H1 (cell line): Measurements from ENCODE around the gene MECR. TPM values are rescaled to one million over a fixed set of nuclear protein-coding genes. Genes with fewer than 3 reads are reported as not detected.

Source experiments
- EZH2 ChIP-seq: fragments of 200-600 bp; sonication (generic); IDR thresholded peaks from 2 replicates; pipeline ENCODE4 v1.7.1; 2012; ENCODE audit warnings: low read depth, mild to moderate bottlenecking, moderate library complexity, low read length, inconsistent platforms; ENCODE audit not compliant: severe bottlenecking
- GTF2F1 ChIP-seq: IDR thresholded peaks from 2 replicates; pipeline ENCODE4 v1.6.1; 2012; ENCODE audit warnings: low read depth, low read length, improper control_type of control experiment, borderline replicate concordance
- KDM4A ChIP-seq: IDR thresholded peaks from one replicate; pipeline ENCODE4 v1.7.1; 2012; ENCODE audit warnings: low read depth, mild to moderate bottlenecking, moderate library complexity, low read length, inconsistent platforms; ENCODE audit not compliant: severe bottlenecking
- POU5F1 ChIP-seq: IDR thresholded peaks from 2 replicates; pipeline ENCODE4 v1.6.1; 2011; ENCODE audit warnings: low read depth, mild to moderate bottlenecking, low read length, moderate library complexity
- RBBP5 ChIP-seq: IDR thresholded peaks from 2 replicates; pipeline ENCODE4 v1.7.1; 2012; ENCODE audit warnings: low read depth, mild to moderate bottlenecking, inconsistent platforms, low read length, moderate library complexity, borderline replicate concordance
- SUZ12 ChIP-seq: fragments of 200-600 bp; sonication (generic); IDR thresholded peaks from 2 replicates; pipeline ENCODE4 v1.6.1; 2012; ENCODE audit warnings: mild to moderate bottlenecking, inconsistent platforms, low read length, moderate library complexity, mixed read lengths
- TAF1 ChIP-seq: IDR thresholded peaks from 2 replicates; pipeline ENCODE4 v1.6.1; 2011; ENCODE audit warnings: mild to moderate bottlenecking, low read depth, low read length
- polyA plus RNA-seq, 7 experiments: library from polyadenylated mRNA; depleted of rRNA in 3 of 7; stranded (reverse) in 5 of 7; unstranded in 2 of 7; fragments of >200 nt in 5 of 7; fragments of 200-250 nt in 2 of 7; gene quantifications; 1 replicate in 5 of 7; 2 replicates in 1 of 7; 4 replicates in 1 of 7; pipeline versions ENCODE4 v1.2.1 to v1.2.3, GENCODE V29; 2011 to 2013; ENCODE audit warnings: missing spikeins in 2 of 7, mixed read lengths in 2 of 7
- total RNA-seq: library from RNA; stranded (reverse); fragmentation: NEBNext Ultra II Directional; extraction: Animal tissue kit (Norgen Biotek cat#: 25700); gene quantifications from 2 replicates; pipeline ENCODE4 v1.2.1, GENCODE V29; 2021
- TF ChIP-seq, protein P1 (sequence below): IDR thresholded peaks from 2 replicates; pipeline ENCODE4 v1.6.1; 2012; ENCODE audit warnings: inconsistent platforms
- TF ChIP-seq, protein P2 (sequence below): IDR thresholded peaks from 2 replicates; pipeline ENCODE4 v1.6.1; 2012; ENCODE audit warnings: low read length, inconsistent platforms

MECR gene
- total and polyA plus RNA-seq, 2 of the 8 experiments (the other 6 are each of a cell fraction or from before 2014, with no cell fraction given), result 24.2 to 24.4 TPM

DNA sequence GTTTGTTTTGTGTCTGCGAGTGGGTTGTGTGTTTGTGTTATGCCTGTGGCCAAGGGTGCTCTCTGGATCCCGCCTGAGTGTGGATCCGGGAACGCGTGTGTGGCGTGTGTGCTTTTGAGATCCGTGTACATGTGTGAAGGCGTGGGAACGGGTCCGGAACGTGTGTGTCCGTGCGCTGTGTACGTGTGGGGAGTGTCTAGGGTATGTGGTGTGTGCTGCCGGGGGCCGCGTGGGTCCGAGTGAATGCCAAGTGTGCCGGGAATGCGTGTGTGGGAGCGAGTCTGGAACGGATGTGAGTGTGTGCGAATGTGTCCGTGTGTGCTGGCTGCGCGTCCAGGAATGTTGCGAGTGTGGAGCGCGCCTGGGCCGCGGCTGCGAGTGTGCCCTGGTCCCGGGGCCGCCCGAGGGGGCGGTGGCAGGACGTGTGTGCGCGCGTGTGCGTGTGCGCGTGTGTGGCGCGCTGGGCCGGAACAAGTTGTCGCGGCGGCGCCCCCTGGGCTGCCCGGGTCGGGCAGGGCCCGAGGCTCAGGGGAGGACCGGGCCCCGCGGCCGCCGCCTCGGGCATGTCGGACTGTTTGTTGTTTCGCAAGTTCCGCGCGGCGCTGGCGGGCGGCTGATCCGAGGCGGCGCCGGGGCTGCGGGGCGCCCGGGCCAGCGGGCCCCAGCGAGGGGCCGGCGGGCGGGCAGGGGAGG, 6.5 kb upstream of the MECR start (continued):
- TF ChIP-seq RBBP5 (0 out of 2 replicates have a peak, but pooled peaks have one; percentile 5), POU5F1 (no peak), SUZ12 (peak; percentile 69; the same call in 1 of the 2 replicates), EZH2 (peak; percentile 70), GTF2F1 (no peak), TAF1 (no peak), KDM4A (peak; percentile 33)
- TF ChIP-seq, protein P1, sequence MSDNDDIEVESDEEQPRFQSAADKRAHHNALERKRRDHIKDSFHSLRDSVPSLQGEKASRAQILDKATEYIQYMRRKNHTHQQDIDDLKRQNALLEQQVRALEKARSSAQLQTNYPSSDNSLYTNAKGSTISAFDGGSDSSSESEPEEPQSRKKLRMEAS, result no peak
- TF ChIP-seq, protein P2, sequence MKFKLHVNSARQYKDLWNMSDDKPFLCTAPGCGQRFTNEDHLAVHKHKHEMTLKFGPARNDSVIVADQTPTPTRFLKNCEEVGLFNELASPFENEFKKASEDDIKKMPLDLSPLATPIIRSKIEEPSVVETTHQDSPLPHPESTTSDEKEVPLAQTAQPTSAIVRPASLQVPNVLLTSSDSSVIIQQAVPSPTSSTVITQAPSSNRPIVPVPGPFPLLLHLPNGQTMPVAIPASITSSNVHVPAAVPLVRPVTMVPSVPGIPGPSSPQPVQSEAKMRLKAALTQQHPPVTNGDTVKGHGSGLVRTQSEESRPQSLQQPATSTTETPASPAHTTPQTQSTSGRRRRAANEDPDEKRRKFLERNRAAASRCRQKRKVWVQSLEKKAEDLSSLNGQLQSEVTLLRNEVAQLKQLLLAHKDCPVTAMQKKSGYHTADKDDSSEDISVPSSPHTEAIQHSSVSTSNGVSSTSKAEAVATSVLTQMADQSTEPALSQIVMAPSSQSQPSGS, result no peak
